ENCODE results near the gene HBE1. TPM values are rescaled to one million over a fixed set of nuclear protein-coding genes. Genes with fewer than 3 reads are reported as not detected.

HBE1 gene
- total and polyA plus RNA-seq, 2 donors (not counting 1 experiment from before 2014, with no cell fraction given) = not detected

- H3K4me1 Mint-ChIP-seq = no peaks in the 10 kb centered on the region
- H3K36me3 ChIP-seq (replicated peaks in 1 of 2; ENCODE audit: control extremely low read depth in 1 of 2, control insufficient read depth in 1 of 2, extremely low read depth in 1 of 2, insufficient read depth in 2 of 2, low read length in 1 of 2) = no peaks in the 10 kb centered on the region
- ChIA-PET POLR2A (no interaction called here), CTCF (no interaction called here)
- DNase-seq (no peak), ATAC-seq (ENCODE audit: low read depth) (no peak)
- TF ChIP-seq EZH2 (IDR thresholded peaks at IDR 0.05; ENCODE audit: borderline replicate concordance, insufficient read depth, low read depth, low read length, poor library complexity, severe bottlenecking) (no peak), CTCF (IDR thresholded peaks at IDR 0.05) (no peak)
- H3K9me3 Mint-ChIP-seq (ENCODE audit: insufficient read depth) = peaks cover 2% of the 10 kb centered on the region
- no peaks in the 10 kb centered on the region for H3K27me3 Mint-ChIP-seq
- no peaks in the 10 kb centered on the region for H4K20me1 ChIP-seq (ENCODE audit: control insufficient read depth, insufficient read depth, low read length, poor library complexity, severe bottlenecking)
- no peak overlapping the region for H3K27ac Mint-ChIP-seq
- no peaks in the 10 kb centered on the region for H3K27me3 ChIP-seq (replicated peaks in 1 of 4; ENCODE audit: control extremely low read depth in 1 of 4, control insufficient read depth in 3 of 4, insufficient read depth in 4 of 4, low read length in 3 of 4)
- intact Hi-C loops (cut with micrococcal nuclease) = no loop called here
- no peak overlapping the region for H3K9ac ChIP-seq (ENCODE audit: low read length)
- H3K4me1 ChIP-seq (ENCODE audit: control insufficient read depth in 2 of 2, insufficient read depth in 2 of 2, low read length in 2 of 2) = no peaks in the 10 kb centered on the region
- no peak overlapping the region for H2AFZ ChIP-seq (ENCODE audit: insufficient read depth, low read depth, low read length, poor library complexity, severe bottlenecking)
- no peak overlapping the region for H3K4me2 ChIP-seq (replicated peaks; ENCODE audit: low read depth, low read length, poor library complexity, severe bottlenecking)
- H3K27ac ChIP-seq (ENCODE audit: low read length in 2 of 2) = no peak overlapping the region
- no peaks in the 10 kb centered on the region for H3K79me2 ChIP-seq (ENCODE audit: control insufficient read depth, insufficient read depth, low read length)
- no peak overlapping the region for H3K4me3 ChIP-seq (ENCODE audit: control extremely low read depth in 1 of 5, extremely low read depth in 1 of 5, insufficient read depth in 1 of 5, low read depth in 2 of 5, low read length in 4 of 5)
- WGBS (ENCODE audit: insufficient coverage) = no CpG with 5 or more reads among the region's 1 CpG
- no peak overlapping the region for H3K4me3 Mint-ChIP-seq
- H3K9me3 ChIP-seq (ENCODE audit: control extremely low read depth in 1 of 3, control insufficient read depth in 2 of 3, insufficient read depth in 1 of 3, low read length in 2 of 3) = no peaks in the 10 kb centered on the region
These were observed 40.7 kb upstream of the HBE1 start for GRCh38 chr11:5310423-5310822.

- H3K9ac ChIP-seq (ENCODE audit: low read length) = no peak overlapping the region
- no peaks in the 10 kb centered on the region for H3K27me3 ChIP-seq (replicated peaks in 1 of 4; ENCODE audit: control extremely low read depth in 1 of 4, control insufficient read depth in 3 of 4, insufficient read depth in 4 of 4, low read length in 3 of 4)
- WGBS (ENCODE audit: insufficient coverage) = no CpG with 5 or more reads among the region's 2 CpGs
- intact Hi-C loops (cut with micrococcal nuclease) = no loop called here
- POLR2A ChIA-PET = no interaction called here
- CTCF ChIA-PET = no interaction called here
- DNase-seq = no peak
- TF ChIP-seq EZH2 (IDR thresholded peaks at IDR 0.05; ENCODE audit: borderline replicate concordance, insufficient read depth, low read depth, low read length, poor library complexity, severe bottlenecking) = no peak
- no peak for TF ChIP-seq CTCF (IDR thresholded peaks at IDR 0.05)
- no peak overlapping the region for H3K4me3 Mint-ChIP-seq
- no peak overlapping the region for H3K27ac Mint-ChIP-seq
- H2AFZ ChIP-seq (ENCODE audit: insufficient read depth, low read depth, low read length, poor library complexity, severe bottlenecking) = no peak overlapping the region
- no peaks in the 10 kb centered on the region for H3K4me1 Mint-ChIP-seq
- no peaks in the 10 kb centered on the region for H3K9me3 Mint-ChIP-seq (ENCODE audit: insufficient read depth)
- H3K27ac ChIP-seq (ENCODE audit: low read length in 2 of 2) = no peak overlapping the region
- no peaks in the 10 kb centered on the region for H3K27me3 Mint-ChIP-seq
- no peaks in the 10 kb centered on the region for H3K9me3 ChIP-seq (ENCODE audit: control extremely low read depth in 1 of 3, control insufficient read depth in 2 of 3, insufficient read depth in 1 of 3, low read length in 2 of 3)
- H3K36me3 ChIP-seq (replicated peaks in 1 of 2; ENCODE audit: control extremely low read depth in 1 of 2, control insufficient read depth in 1 of 2, extremely low read depth in 1 of 2, insufficient read depth in 2 of 2, low read length in 1 of 2) = no peaks in the 10 kb centered on the region
- no peaks in the 10 kb centered on the region for H3K4me1 ChIP-seq (ENCODE audit: control insufficient read depth in 2 of 2, insufficient read depth in 2 of 2, low read length in 2 of 2)
- no peak overlapping the region for H3K4me2 ChIP-seq (replicated peaks; ENCODE audit: low read depth, low read length, poor library complexity, severe bottlenecking)
- no peaks in the 10 kb centered on the region for H3K79me2 ChIP-seq (ENCODE audit: control insufficient read depth, insufficient read depth, low read length)
- H3K4me3 ChIP-seq (ENCODE audit: control extremely low read depth in 1 of 5, extremely low read depth in 1 of 5, insufficient read depth in 1 of 5, low read depth in 2 of 5, low read length in 4 of 5) = no peak overlapping the region
- ATAC-seq (ENCODE audit: low read depth) = no peak
- H4K20me1 ChIP-seq (ENCODE audit: control insufficient read depth, insufficient read depth, low read length, poor library complexity, severe bottlenecking) = no peaks in the 10 kb centered on the region
These were observed 37.7 kb upstream of the HBE1 start for GRCh38 chr11:5307256-5308019.

Measured in B cell (primary cell).